ENCODE results near the gene EFNA5.

Gene EFNA5

DNA sequence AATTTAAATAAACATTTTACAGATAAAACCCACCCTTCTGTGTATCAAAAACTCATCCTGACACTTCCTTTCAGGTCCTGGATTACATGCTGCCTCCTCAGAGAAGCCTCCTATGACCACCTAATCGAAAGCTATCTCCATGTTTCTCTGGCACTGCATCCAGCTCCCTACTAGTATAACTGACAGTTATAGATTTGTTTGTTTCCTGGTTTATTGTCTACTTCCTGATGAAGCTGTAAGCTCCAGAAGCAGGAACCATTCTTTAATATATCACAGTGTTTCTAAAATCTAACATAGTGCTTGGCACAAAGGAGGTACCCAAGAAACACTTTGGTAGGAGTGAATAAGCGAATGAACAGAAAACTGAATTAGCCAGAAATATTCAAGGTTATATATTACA, 270.4 kb downstream of the EFNA5 start:
- in situ Hi-C loops (cut with MboI; ENCODE audit: low pct_unique_long_range_greater_than_20kb, low sequenced_read_pairs): no loop called here

DNA sequence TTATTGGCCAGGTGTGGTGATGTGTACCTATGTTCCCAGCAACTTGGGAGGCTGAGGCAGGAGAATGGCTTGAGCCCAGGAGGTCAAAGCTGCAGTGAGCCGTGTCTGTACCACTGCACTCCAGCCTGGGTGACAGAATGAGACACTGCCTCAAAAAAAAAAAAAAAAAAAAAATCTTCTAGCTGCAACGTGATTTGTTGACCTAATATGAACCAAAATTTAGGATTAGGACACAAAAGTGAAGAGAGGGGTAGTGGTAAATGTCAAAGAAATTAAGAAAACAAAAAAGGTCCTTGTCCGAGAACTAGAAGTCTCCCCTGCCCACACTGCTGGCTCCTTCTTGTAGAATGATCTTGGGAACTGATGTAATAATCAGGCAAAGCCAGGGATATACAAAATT, 272.0 kb downstream of the EFNA5 start:
- in situ Hi-C loops (cut with MboI; ENCODE audit: low pct_unique_long_range_greater_than_20kb, low sequenced_read_pairs): no loop called here
- DNase-seq: no peak

More for the DNA sequence above, 270.4 kb downstream of the EFNA5 start:
- no peak for DNase-seq

DNA sequence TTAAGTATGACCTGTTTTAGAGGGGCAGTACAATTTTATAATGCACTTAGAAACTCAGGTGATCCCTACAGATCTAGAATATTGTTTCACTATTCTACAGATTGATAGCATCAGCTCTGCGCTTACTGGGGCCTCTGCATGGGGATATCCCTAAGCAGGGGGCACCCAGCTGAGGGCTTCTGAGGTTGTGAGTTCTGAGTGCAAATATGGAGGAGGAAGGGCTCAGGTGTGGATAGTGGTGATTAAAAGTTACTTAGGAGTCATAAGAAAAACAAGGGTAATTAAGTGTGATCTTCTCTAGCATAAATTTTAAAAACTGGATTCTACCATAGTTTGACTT, 274.4 kb downstream of the EFNA5 start:
- in situ Hi-C loops (cut with MboI; ENCODE audit: low pct_unique_long_range_greater_than_20kb, low sequenced_read_pairs): no loop called here
- DNase-seq: no peak

DNA sequence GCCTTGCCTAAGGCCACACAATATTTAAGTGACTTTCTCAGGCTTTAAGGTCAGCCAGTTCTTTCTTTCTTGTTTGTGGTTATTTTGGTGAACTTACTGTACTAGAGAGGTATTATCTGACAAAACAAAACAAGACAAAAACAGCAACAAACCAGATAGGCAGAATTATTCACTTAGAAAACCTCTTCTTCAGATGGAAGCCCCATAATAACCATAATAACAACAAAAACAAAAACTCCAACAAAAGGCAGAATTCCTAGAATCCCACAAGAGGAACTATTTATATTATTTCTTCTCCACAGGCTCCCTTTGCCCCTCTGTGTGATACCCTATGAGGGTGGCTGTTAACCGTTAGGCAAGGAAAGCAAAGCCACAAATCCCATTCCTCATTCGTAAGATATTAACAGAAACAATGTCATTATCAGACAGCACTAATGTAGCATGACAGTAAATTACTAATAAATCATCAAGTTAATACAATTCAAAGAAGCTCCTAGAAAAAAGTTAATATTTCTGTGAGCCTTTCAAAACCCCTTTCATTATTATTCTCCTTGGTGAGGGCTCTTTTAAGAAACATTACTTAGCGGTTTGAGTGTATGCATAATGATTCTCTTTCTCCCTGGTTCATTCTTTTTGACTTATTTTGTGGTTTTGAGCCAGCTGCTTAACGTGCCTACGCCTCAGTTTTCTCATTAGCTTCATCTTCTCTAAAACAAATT, 274.9 kb downstream of the EFNA5 start:
- DNase-seq: no peak
- in situ Hi-C loops (cut with MboI; ENCODE audit: low pct_unique_long_range_greater_than_20kb, low sequenced_read_pairs): no loop called here

DNA sequence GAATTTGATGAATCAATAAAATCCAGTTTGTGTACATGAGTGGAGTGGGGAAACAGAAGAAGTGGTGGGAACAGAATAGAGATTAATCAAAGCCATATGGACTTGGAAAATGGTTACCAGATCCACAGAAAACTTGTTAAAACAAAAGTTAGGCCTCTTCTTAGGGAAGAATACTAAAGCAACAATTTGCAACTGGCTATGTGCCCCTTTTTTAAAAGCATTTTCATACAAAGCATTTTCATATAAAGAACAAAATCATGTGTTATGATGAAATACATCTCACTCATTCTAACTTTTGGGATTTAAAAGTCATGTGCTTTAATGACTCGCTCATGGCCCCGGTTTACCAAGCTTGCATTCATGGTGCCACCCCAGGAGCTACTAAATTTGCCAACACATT, 276.9 kb downstream of the EFNA5 start:
- in situ Hi-C loops (cut with MboI; ENCODE audit: low pct_unique_long_range_greater_than_20kb, low sequenced_read_pairs): no loop called here
- DNase-seq: no peak

DNA sequence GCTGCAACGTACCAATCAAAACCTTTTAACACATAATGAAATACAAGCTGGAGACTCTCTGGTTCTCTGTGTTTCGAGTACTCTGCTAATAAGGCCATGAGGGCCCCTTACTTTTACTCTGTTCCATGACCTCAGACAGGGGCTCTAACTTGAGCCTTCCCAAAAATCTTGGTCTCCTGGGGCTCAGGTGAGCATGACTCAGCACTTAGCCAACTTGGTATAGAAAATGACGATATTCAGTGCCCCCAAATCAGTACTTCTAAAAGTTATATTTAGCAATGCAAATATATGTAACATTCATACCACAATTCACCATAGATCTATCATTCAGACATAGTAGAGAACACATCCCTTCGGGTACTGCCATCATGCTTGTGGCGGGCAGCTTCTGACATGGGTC, 278.9 kb downstream of the EFNA5 start:
- DNase-seq: no peak
- in situ Hi-C loops (cut with MboI; ENCODE audit: low pct_unique_long_range_greater_than_20kb, low sequenced_read_pairs): no loop called here

DNA sequence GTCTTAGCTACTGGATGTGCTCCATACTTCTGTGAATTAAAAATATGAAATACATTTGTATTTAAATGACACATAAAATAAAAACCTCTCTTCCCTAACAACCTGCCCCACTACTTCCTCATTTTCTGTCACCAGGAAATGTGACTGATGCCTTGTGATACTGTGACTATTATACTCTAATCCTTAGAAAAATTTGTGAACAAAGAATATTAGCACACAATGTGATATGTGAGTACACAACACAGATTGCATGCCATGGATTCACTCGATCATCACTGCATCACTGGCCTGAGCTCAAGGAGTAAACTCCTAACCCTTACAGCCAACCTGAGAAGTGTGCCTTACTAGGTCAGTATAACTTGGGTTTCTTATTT, 281.0 kb downstream of the EFNA5 start:
- DNase-seq: peak; percentile 38
- in situ Hi-C loops (cut with MboI; ENCODE audit: low pct_unique_long_range_greater_than_20kb, low sequenced_read_pairs): no loop called here

DNA sequence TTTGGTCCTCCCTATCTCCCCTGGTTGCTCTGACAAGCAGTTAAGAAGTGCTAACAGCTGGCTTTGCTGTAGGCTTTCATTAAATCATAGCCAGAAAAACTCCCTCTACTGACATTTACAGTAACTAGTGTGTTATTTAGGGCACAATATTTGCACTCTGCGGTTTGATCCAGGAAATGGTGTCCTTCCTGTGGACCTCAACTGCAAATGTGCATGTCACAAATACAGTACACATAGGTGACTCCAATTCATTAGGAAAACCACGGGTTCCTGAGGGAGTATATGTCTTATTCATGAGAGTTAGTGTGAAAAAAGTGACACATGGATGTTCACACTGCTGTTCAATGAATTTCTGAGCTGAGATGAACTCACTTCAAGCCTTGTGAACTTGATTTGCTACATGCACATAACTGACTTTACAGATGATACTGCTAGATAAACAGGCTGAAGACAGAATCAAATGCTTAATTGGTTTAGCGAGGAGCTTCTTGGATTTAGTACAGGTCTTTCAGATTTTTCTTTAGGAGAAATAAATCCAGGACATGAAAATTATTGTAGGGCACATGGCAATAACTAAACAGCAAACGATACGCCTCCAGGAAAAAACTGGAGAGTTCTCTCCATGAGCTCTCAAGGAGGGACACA, 281.5 kb downstream of the EFNA5 start:
- DNase-seq: peak; percentile 73

DNA sequence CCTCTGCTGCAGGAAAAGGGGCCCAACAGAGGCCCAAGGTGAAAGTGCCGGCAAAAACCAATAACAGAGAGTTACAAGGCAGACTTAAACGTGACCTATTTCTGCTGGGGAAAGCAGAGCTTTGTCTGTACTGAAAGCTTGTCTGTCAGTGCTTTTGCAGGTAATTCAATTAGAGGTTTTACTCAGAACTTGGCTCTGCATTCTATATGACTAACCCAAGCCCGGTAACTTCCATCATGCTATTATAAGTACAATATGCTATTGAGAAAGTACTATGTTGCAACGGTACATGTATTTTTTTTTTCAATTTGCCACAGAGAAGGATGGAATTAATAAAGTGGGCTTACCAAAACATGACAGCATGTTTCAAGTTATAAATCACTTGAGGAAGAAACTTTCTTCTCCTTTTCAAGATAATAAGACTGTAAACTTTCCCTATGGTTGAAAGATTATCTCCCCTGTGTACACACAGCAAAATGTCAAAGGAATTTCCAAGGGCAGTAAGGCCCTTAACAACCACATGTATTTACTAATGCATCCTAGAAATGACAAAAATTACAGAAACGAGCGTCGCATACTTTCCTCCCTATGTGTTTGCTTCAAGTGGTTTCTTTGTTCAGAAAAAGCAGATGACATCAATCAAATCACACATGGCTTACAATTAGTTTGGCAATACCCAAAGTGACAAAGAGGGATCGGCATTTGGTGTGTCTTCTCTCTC, 282.4 kb downstream of the EFNA5 start:
- DNase-seq: peak; percentile 1
- in situ Hi-C loops (cut with MboI; ENCODE audit: low pct_unique_long_range_greater_than_20kb, low sequenced_read_pairs): no loop called here

More for the DNA sequence above, 281.5 kb downstream of the EFNA5 start:
- in situ Hi-C loops (cut with MboI; ENCODE audit: low pct_unique_long_range_greater_than_20kb, low sequenced_read_pairs): no loop called here

DNA sequence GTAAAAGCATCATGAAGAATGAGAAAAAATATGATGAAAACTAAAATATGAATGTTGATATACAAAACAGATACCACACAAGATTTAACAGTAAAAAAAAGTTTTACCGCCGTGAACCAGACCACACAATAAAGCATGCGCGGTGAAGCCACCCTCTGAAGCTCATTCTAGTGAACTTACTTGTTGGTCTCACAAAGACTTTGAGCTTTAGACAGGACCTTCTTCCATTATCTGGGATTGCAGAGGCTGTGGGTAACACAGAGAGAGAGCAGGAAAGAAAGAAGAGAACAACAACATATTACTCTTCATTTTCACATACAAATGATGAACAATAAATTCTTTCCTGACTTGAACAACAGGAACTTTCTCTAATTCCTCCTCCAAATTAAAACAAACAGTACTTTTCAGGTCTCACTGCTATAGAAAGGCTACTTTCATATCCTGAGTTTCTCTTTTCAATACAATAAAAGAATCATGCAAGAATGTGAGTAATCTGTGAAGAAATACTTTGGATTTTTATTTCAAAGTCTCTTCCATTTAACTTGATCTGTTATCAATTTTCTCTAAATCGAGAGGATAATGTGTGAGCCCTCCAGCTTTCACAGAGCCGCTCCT, 283.1 kb downstream of the EFNA5 start:
- in situ Hi-C loops (cut with MboI; ENCODE audit: low pct_unique_long_range_greater_than_20kb, low sequenced_read_pairs): no loop called here
- no peak for DNase-seq

DNA sequence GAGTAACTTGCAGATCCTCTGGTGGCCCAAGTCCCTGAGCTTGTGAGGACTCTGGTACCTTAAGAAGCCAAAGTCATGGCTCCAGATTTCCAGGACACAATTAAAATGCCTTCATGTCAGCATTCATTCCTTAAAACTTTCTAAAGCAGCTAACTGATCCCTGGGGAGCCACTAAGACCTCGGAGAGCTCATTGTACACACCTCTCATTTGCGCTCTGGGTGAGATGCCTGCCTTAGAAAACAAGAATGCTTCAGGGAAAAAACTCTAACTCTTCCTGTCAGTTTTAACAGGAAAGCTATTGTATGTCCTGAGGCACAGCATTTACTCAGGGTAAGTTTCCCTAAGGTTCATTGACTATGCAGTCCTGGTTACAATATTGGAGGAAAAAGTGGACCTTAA, 285.0 kb downstream of the EFNA5 start:
- in situ Hi-C loops (cut with MboI; ENCODE audit: low pct_unique_long_range_greater_than_20kb, low sequenced_read_pairs): no loop called here

DNA sequence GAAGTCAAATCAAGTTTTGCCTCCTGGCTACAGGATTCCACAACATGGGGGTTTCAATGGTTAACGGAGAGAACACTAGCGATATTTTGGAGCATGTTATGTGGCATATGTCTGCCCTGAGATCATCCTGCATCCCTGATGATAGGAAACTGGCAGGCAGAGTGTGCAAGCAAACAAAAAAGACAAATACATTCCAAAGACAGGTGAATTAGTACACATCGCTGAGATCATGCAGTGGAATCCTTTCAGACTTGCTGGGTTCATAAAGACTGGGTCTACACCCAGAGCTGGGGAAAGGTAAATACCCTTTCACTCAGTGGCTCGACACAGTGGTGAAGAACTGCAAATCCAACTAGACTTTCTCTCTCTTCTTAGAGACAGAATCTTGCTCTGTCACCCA, 286.5 kb downstream of the EFNA5 start:
- in situ Hi-C loops (cut with MboI; ENCODE audit: low pct_unique_long_range_greater_than_20kb, low sequenced_read_pairs): no loop called here
- DNase-seq: no peak

More for the DNA sequence above, 285.0 kb downstream of the EFNA5 start:
- DNase-seq: no peak

DNA sequence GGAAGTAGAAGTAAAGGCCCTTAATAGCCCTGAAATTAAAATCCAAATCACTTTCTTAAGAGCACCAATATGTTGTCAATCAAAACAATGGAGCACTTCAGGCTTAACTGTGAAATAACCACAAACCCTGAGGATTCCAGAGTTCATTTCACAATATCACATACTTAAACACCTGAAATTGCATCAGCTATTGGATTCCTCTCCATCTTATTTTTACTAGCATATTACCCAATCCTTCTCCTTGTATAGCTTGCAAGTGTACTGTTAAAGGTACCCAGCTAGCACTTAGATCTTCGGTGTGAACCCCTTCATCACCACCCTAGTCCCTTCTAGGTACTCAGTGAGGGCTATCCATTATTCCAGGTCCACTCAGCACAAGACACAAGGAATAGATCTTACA, 287.3 kb downstream of the EFNA5 start:
- in situ Hi-C loops (cut with MboI; ENCODE audit: low pct_unique_long_range_greater_than_20kb, low sequenced_read_pairs): no loop called here
- DNase-seq: no peak

DNA sequence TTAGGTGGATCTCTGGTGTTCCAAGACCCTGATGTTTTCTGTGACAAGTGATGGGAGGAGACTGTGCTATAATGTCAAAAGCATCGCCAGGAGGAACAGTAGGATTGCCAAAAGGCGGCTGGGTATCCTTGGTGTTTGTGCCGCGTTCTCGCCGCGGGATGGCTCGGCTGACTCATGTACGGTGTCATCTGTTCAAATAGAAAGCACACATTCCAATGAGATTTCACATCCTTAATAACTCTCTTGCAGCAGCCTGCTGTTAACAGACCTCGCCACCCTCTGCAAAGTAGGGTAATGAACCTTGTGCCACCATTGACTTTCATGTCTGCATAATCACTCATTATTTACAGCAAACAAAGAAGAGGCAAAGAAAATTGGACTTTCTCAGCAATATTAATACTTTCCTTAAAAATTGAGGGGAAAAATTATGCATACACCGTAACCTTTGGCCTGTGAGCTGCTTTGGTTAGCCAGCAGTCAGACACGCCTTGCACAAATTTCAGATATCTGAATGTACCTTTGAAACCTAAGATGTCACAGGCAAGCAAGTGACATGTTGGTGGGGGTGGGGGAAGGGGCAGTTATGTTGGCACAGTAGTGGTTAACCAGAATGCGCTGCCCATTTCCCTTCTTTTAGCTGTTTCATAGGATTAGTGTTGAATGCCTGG, 289.4 kb downstream of the EFNA5 start:
- in situ Hi-C loops (cut with MboI; ENCODE audit: low pct_unique_long_range_greater_than_20kb, low sequenced_read_pairs): no loop called here
- no peak for DNase-seq

DNA sequence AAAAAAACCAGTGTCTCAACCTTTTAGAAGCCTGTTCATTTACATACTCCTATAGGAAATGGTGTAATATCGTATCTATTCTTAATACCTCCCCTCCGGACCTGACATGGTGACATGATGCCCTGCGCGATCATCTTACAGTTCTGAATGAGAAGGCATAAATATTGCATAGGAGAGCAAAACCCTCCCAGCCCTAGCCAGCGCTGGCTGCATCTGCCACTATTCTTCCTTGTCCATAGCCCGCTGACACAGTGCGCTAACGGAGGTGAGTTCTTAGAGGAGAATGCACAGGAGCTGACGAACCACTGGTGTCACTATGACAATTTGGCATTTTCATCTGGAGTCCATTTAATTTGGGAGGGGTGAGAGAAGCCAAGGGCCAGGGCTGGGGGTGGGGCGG, 290.1 kb downstream of the EFNA5 start:
- in situ Hi-C loops (cut with MboI; ENCODE audit: low pct_unique_long_range_greater_than_20kb, low sequenced_read_pairs): no loop called here
- DNase-seq: no peak

DNA sequence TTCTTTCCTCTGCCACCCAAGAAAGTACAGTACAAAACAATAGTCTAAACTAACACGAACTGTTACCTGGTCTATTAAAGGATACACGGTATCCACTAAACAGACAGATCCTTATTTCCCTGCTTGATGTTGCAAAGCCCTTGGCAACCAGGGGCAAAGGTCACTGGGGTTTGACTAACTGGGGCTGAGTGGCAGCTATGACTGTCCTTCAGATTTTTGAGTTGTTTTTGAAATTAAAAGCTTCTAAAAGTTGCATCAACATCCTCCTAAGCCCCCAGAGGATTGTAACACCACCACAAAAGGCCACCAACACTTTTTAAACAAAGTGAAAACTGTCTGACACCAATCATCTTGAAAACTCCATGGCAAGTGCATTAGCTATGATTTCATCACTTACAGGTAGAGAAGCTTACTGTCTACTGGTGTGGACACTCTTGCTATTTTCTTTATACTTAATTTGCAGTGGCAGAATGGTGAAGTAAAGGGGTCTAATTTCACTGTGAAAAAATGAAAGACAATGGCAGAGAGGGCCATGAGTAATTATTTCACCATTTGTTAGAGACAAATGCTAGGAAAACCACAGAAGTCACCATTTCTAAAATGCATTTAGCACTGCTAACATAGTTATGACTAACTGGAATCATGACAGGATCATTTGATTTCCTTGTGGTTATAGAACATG, 292.4 kb downstream of the EFNA5 start:
- in situ Hi-C loops (cut with MboI; ENCODE audit: low pct_unique_long_range_greater_than_20kb, low sequenced_read_pairs): no loop called here
- no peak for DNase-seq

DNA sequence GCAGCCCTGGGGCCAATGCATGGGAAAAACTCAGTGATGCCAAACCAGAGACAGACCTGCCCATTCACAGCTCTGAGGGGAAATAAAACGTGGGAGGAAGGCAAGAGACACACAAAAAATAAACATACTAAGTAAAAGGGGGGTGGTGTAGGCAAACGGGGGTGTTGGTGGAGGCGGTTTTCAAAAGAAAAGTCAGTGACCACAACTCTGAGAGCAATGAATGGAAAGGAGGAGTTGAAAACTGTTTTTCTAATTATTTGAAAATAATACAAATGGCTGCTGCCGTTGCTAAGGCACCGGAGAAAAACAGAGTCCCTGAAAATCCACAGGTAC, 293.5 kb downstream of the EFNA5 start:
- no peak for DNase-seq
- in situ Hi-C loops (cut with MboI; ENCODE audit: low pct_unique_long_range_greater_than_20kb, low sequenced_read_pairs): no loop called here

DNA sequence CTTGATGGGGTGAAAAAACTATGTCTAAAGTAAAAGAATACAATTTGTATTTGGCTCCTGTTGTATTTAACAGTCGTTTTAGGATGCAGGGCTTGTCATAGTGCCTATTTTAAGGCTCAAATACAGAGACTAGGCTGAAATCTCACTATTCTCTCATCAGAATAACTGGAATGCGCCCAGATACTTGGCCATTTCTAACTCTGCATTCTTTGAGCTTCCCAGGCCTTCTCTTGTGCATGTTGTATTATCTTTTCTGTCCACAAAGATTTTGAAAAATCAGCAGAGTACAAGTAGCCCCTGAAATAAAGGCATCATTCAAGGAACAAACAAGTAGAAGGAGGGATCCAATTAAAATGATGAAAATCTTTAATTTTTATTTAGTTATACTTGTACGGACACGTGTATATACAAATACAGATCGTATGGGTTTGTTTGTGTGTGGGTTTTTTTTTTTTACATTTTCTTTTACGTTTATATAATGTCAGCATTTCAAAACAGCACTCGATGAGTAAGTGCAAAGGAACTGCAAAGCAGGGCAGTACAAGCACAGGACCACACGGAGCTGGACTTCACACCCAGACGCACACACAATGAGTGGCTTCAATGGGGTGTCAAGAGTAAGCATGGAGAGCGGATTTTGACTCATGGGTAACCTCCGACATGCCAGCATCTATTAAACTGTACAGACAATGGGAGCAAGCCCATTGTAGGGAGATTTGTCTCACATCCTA, 294.0 kb downstream of the EFNA5 start:
- in situ Hi-C loops (cut with MboI; ENCODE audit: low pct_unique_long_range_greater_than_20kb, low sequenced_read_pairs): no loop called here
- DNase-seq: no peak

Measured in KBM-7 (cell line).